ENCODE results near the gene EDIL3.

GRCh38 chr5:84092738-84093137 is 291.9 kb downstream of the EDIL3 start:
- TF ChIP-seq CTCF (optimal IDR thresholded peaks at IDR 0.05 in 1 of 3, IDR thresholded peaks at IDR 0.05 in 1 of 3, conservative IDR thresholded peaks at IDR 0.05 in 1 of 3; ENCODE audit: extremely low read depth in 1 of 3, insufficient read depth in 2 of 3, low read length in 3 of 3) = no peak
- no peak for TF ChIP-seq EZH2 (IDR thresholded peaks at IDR 0.05; ENCODE audit: low read length)

Data from keratinocyte (primary cell).